GM19099 (cell line): ENCODE results near the gene HOXD12.

Experiments used
- POLR2A ChIP-seq: IDR thresholded peaks from 3 replicates; pipeline ENCODE4 v1.6.1; 2011; ENCODE audit warnings: low read depth; ENCODE audit not compliant: insufficient read length; ENCODE audit errors: extremely low read depth

The HOXD12 gene

DNA sequence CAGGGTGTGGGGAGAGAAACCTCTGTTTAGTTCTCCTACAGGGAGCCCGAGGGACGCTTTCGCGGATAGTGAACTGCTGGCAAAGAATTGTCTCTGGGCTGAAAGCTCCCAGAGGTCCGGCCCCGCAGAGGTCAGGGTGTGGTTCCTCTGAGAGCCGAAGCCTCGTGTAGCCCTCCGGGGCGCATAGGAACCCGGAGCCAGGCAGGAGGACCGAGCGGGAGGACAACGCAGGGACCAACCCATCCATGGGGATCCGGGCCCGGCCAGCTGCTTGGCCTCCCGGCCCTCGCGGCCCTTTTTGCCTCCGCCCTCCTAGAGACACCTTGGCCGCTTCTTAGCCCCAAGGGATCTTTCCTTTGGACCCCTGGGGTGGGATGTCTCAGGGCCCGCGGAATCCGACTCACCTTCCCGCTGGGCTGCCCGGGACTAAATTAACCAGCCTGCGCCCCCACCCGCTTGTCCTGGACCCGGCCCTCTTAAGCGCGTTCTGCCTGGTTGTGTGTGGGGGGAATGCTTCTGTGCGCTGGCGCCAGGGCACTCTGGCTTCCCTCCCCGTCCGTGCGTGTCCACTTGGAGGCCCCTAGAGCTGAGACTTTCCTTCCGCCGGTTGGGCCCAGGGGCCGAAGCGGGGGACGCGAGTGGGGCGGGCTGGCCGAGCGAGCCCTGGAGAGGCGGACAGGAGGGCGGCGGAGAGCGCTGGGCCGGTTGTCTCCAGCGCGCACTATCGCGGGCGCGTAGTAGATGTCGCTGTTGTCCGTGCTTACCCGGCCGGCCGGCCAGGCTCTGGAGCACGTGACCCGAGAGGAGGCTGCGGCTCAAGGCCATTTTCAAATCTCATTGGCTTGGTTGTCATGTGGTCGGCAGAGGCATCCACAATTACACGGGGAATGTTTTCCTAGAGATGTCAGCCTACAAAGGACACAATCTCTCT, 16.6 kb downstream of the HOXD12 start, which contains the start of gene HOXD10:
Gene HOXD10 (plus strand): TSS at position 896 of the 931 bp plus-strand sequence. CDS start 56 bp downstream, outside the sequence.
- TF ChIP-seq POLR2A = no peak

DNA sequence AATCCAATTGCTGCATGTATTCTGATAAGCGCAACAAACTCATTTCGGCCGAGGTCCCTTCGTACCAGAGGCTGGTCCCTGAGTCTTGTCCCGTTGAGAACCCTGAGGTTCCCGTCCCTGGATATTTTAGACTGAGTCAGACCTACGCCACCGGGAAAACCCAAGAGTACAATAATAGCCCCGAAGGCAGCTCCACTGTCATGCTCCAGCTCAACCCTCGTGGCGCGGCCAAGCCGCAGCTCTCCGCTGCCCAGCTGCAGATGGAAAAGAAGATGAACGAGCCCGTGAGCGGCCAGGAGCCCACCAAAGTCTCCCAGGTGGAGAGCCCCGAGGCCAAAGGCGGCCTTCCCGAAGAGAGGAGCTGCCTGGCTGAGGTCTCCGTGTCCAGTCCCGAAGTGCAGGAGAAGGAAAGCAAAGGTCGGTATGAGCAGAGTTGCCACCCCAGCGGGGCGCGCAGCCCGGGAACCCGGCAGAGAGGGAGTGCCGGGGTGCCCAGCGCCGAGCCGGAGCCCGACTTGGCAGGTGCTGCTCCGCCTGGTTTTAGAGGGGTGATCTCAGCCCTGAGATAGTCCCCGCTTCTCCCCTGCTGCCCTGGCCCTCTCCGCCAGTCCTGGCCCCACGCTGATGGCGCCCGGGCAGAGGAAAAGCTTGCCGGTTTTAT, 17.7 kb downstream of the HOXD12 start:
- TF ChIP-seq POLR2A = no peak

DNA sequence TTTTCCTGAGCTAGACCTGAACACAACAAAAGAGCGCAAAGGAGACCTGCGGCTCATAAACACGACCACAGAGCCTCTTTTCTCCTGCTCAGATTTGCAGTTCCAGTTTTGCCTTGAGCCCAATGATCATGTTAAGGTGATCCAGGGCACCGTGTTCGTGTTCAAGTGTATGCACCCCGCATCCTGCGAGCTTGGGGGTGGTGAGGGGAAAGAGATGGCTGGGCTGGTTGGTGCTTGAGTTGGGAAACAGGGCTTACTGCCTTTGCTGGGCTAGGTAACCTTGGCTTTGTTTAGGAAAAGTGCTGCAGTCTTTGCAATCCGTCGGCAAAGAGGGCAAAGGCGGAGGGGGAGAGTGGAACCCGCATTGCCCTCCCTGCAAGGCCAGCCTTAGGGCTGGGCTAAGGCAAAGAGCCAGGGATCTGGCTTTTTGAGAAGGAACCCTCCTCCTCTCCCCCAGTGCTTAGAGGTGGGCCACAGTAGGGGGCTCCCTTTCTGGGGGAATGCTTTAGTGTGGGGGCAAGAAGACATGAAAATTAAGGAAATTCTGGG, 18.3 kb downstream of the HOXD12 start:
- no peak for TF ChIP-seq POLR2A

DNA sequence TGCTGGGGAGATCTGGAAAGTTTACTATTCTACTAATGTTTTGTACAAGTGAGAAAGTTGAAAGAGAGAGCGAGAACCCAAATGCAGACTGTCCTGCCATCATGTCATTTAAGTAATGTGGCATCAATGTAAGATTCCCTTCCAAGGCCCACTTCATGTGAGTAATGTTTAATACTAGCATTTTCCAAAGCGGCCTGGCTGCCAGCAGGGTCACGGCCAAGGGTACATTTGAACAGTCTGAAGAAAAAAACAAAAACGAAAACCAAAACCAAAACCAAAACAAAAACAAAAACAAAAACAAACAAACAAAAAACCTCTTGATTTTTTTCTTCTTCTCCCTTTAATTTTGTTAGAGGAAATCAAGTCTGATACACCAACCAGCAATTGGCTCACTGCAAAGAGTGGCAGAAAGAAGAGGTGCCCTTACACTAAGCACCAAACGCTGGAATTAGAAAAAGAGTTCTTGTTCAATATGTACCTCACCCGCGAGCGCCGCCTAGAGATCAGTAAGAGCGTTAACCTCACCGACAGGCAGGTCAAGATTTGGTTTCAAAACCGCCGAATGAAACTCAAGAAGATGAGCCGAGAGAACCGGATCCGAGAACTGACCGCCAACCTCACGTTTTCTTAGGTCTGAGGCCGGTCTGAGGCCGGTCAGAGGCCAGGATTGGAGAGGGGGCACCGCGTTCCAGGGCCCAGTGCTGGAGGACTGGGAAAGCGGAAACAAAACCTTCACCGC, 19.2 kb downstream of the HOXD12 start:
- no peak for TF ChIP-seq POLR2A

DNA sequence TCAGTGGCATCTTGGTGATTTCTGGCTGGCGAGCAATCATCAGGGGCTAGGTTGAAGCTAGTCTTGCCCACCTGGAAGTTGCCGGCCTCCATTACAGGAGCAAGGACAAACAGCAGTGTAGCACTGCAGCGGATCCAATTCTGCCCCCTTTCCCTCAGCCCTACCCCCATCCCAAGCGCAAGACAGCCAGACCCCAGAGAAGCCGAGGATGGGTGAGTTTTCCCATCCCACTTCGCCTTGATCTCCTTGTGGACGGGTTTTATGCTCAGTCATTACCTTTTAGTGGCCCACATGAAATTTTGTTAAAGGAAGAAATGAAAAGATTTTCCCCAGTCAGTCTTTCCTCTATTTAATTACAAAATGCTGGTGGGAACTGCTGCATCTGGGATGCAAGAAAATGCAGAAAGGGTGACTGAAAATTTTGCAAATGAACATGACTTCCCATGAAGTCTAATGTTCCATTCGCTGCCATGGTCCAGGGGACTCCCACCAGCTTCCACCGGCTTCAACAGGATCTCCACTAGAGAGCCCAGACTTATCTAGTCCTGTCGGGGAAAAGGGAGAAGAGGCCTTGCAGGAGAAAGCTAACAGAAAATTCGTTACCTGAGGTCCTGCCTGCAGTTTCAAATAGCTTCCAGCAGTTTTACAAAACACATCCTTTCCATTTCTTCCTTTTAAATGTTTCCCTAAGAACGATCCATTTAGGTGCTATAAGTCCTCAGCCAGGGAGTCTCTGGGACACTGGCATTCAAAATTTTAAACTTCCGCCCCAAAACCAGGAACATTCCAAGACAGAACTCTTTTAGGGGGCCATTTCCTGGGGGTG, 21.0 kb downstream of the HOXD12 start:
- no peak for TF ChIP-seq POLR2A

DNA sequence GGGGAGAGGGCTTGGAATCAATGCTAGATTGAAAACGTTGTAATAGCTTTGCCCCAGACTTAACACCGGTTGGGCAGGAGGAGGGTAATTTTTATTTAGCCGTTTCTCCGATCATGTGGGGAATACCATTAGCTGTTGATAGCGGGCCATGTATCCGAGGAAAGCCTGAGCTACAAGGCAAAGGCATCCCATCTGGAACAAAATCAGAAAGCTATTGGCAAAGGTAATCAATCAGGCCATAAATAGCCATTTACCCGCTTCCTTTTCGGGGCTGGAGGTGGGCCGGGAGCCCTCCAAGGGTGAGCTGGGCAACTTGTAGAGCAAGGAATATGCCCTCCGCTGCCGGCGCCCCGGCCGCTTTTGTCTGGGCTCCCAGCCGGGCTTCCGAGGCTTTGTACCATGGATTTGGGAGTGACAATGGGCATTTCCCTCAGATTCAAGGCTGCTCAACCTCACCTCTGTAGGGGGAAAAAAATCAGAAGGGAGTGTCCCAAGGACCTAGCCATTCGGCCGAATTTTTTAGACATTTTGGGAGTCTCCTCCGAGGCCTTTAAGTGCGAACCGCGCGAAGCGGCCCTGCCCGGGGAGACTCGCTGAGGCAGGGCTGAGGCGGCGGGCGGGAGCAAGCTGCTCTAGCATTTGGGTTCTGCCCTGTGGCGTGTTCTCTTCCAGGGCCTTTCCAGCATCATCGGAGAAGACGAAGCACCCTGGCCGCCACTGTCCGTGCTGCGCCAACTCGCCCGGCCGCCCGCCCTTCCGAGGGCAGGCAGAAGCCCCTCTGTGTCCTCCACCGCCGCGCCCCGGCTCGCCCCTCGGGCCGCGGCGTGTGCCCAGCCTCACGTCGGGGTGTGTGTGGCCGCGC, 21.8 kb downstream of the HOXD12 start:
- no peak for TF ChIP-seq POLR2A

DNA sequence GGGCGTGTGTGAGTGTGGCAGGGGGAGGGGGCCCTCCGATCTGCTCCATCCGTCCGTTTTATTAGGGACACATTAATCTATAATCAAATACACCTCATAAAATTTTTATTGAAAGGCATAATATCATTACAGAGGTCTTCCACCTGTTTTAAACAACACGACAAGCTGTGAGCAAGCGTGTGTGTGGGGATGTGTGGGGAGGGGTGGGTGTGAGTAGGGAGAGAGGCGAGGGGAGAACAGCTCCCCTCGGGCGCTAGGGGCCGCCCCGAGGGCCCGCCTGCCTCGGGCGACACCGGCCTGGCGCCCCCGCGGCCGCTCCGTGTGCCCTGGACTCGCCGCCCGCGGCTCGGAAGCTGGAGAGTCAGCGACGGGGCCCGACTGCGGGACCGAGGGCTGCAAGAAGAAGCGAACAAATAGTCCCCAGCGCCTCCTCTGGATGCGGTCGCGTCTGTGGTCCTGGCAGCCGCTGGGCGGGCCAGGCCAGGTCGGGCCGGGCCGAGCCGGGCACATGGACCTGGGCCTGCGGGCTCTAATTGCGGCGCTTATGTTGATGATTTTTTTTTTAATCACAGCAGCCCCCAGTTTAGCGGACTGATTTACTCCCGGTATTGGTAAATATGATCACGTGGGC, 22.6 kb downstream of the HOXD12 start:
- no peak for TF ChIP-seq POLR2A

DNA sequence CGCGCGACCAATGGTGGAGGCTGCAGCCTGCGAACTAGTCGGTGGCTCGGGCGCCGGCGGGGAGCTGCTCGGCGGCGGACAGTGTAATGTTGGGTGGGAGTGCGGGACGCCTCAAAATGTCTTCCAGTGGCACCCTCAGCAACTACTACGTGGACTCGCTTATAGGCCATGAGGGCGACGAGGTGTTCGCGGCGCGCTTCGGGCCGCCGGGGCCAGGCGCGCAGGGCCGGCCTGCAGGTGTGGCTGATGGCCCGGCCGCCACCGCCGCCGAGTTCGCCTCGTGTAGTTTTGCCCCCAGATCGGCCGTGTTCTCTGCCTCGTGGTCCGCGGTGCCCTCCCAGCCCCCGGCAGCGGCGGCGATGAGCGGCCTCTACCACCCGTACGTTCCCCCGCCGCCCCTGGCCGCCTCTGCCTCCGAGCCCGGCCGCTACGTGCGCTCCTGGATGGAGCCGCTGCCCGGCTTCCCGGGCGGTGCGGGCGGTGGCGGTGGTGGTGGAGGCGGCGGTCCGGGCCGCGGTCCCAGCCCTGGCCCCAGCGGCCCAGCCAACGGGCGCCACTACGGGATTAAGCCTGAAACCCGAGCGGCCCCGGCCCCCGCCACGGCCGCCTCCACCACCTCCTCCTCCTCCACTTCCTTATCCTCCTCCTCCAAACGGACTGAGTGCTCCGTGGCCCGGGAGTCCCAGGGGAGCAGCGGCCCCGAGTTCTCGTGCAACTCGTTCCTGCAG, 23.3 kb downstream of the HOXD12 start, which contains the start of gene HOXD9:
Gene HOXD9 (plus strand): TSS at position 37 of the 728 bp plus-strand sequence. CDS start 50 bp downstream, at position 87.
- no peak for TF ChIP-seq POLR2A

DNA sequence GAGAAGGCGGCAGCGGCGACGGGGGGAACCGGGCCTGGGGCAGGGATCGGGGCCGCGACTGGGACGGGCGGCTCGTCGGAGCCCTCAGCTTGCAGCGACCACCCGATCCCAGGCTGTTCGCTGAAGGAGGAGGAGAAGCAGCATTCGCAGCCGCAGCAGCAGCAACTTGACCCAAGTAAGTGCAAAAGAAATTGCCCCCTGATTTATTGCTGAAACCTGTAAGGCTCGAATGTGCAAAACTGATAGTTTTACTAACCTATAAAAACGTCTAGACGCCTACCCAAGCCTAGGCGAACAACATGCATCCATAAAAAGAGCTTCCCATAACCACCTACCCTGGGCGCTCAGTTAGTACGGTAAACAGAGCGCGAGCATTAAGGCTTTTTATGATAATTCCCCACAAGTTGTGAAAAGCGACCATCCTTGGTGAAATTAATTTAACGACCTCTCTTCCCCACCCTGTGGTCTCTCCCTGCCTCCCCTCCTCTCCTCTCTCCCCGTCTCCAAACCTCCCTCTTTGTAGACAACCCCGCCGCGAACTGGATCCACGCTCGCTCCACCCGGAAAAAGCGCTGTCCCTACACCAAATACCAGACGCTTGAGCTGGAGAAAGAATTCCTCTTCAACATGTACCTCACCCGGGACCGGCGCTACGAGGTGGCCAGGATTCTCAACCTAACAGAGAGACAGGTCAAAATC, 24.0 kb downstream of the HOXD12 start:
- no peak for TF ChIP-seq POLR2A

DNA sequence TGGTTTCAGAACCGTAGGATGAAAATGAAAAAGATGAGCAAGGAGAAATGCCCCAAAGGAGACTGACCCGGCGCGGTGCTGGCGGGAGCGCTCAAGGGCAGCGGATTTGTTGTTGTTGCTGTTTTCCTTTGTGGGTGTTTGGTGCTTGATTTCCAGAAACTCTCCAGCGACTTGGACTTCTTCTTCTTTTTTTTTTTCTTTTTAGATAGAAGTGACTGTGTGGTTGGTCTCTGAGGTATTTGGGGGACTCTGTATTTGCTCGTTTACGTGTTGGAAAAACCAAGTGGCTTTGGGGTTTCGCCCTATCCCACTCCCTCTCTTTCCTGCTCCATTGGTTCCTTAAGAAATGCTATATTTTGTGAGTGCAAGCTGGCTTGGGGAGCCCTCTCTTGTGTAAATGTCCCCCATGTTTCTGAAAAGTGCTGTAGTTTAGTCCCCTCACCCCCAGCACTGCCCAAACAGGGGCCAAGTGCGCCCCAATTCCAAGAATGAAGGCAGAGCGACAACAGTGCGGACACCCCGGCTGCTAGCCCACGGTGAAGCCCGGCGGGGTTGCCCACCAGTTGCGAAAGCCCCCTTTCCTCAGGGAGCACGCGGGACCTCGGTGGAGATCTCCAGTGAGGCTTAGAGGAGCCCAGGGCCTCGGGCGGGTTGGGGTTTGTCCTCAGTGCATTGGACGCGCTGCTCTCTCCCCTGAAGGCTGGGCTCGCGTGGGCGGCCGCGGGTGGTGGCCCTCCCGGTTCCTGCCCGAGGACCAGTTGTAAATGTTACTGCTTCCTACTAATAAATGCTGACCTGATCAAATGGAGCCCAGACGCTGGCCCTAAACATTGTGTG, 24.7 kb downstream of the HOXD12 start:
- TF ChIP-seq POLR2A = no peak
